ENCODE measurements around the gene CRLF1. TPM values are rescaled to one million over a fixed set of nuclear protein-coding genes. Genes with fewer than 3 reads are reported as not detected.

CRLF1 gene
- total RNA-seq, 1 experiment from 2014 or later, result 0.61 TPM

DNA sequence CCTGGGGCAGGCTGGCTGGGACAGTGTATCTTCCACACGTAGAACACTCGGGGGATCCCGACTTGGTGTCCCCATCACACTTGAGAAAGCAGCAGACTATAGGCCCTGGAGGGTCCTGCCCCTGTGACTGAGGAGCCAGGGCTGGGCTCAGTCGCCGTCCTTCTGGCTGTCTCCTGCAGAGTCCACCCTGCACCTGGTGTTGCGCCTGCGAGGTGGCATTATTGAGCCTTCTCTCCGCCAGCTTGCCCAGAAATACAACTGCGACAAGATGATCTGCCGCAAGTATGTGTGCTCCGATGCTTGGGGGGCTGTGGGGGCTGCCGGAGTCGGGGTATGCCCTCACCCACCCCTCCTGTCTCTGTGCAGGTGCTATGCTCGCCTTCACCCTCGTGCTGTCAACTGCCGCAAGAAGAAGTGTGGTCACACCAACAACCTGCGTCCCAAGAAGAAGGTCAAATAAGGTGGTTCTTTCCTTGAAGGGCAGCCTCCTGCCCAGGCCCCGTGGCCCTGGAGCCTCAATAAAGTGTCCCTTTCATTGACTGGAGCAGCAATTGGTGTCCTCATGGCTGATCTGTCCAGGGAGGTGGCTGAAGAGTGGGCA lies 31.8 kb downstream of the CRLF1 start:
- Mint-ChIP-seq H3K4me1 (ENCODE audit: low read depth, unreplicated experiment) (peaks cover 11% of the 10 kb centered on the region), H3K36me3 (ENCODE audit: insufficient read depth, unreplicated experiment) (peaks cover 79% of the 10 kb centered on the region), H3K27me3 (ENCODE audit: insufficient read depth, unreplicated experiment) (no peaks in the 10 kb centered on the region), H3K27ac (ENCODE audit: unreplicated experiment) (no peak overlapping the region), H3K4me3 (ENCODE audit: unreplicated experiment) (no peak overlapping the region), H3K9me3 (ENCODE audit: unreplicated experiment) (no peaks in the 10 kb centered on the region)
- Histone ChIP-seq H3K9me3 (no peaks in the 10 kb centered on the region), H3K4me3 (ENCODE audit: low read depth, low read length) (no peak overlapping the region), H3K36me3 (ENCODE audit: control insufficient read depth, insufficient read depth, low read length) (peaks cover 1% of the 10 kb centered on the region; the same call in 1 of the 2 replicates), H3K4me1 (peaks cover 9% of the 10 kb centered on the region; the same call in 1 of the 2 replicates), H3K27me3 (replicated peaks; ENCODE audit: control insufficient read depth, insufficient read depth, low read length) (no peaks in the 10 kb centered on the region)
- TF ChIP-seq, protein P1, sequence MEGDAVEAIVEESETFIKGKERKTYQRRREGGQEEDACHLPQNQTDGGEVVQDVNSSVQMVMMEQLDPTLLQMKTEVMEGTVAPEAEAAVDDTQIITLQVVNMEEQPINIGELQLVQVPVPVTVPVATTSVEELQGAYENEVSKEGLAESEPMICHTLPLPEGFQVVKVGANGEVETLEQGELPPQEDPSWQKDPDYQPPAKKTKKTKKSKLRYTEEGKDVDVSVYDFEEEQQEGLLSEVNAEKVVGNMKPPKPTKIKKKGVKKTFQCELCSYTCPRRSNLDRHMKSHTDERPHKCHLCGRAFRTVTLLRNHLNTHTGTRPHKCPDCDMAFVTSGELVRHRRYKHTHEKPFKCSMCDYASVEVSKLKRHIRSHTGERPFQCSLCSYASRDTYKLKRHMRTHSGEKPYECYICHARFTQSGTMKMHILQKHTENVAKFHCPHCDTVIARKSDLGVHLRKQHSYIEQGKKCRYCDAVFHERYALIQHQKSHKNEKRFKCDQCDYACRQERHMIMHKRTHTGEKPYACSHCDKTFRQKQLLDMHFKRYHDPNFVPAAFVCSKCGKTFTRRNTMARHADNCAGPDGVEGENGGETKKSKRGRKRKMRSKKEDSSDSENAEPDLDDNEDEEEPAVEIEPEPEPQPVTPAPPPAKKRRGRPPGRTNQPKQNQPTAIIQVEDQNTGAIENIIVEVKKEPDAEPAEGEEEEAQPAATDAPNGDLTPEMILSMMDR (IDR thresholded peaks at IDR 0.05; ENCODE audit: insufficient read depth in 1 of 2, low read depth in 1 of 2, low read length in 1 of 2, severe bottlenecking in 1 of 2, unreplicated experiment in 1 of 2), result no peak
- BruUV-seq (replicated peaks), result no TSS peak
- DNase-seq, result no peak
- POLR2A ChIA-PET, result no interaction called here
- CTCF ChIA-PET, result no interaction called here
- intact Hi-C loops (cut with micrococcal nuclease; ENCODE audit: unreplicated experiment), result loop anchor here (5.0 kb wide), 1 partner anchor 52 kb away; the partner anchor contains the start of gene ELL

DNA sequence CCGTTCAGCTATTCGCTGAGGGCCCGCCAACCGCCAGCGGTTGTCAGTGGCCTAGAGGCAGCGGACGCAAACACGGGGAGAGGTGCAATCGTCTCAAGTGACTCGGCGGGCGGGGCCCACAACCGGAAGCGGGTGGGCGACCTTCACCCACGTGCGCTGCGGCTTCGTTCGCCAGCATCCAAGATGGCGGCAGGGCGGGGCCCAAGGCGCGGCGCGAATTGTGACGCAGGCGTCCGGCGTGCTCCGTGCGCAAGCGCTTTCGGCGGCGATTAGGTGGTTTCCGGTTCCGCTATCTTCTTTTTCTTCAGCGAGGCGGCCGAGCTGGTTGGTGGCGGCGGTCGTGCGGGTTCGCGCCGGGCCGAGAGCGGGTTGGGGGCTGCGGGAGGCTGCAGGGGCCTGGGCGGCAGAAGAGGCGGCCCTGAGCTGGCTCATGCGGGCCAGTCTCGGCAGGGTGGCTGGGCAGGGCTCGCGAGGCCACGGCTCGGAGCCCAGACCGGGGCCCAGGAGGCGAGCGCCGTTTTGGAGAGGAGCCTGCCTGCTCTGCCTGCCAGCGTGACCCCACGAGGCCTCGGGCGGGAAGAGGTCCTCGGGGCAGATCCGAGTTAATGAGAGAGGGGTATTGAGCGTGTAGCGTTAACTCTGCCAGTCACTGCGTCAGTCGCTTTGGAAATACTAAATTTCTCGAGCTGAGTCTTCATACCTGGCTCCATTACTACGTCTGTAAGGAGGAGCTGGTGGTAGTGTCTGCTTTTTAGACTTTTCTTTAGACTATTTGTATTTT lies 34.8 kb downstream of the CRLF1 start, which contains the start of gene UBA52:
UBA52 (plus strand) TSS at position 294 of the 781 bp plus-strand sequence. CDS start 1,444 bp downstream, outside the sequence.
- CTCF ChIA-PET, result interaction anchor here (0.7 to 2.0 kb wide), 8 partner anchors 11 to 275 kb away, joined by 3 to 17 read pairs (median 4); partner anchors contain the start of genes KXD1 and REX1BD

DNA sequence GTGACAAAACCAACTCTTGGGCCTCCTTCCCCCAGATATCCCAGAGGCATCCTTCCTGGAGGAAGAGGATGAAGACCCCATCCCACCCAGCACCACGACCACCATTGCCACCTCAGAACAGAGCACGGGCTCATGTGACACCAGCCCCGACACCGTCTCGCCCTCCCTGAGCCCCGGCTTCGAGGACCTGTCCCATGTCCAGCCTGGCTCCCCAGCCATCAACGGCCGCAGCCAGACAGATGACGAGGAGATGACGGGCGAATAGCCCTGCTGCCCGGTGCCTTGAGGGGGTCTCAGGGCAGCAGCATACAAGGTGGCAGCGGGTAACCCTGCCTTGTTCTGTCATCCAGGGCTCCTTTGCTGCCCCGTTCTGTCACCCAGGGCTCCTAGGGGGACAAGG lies 38.2 kb downstream of the CRLF1 start:
- H3K27ac Mint-ChIP-seq (ENCODE audit: unreplicated experiment), result no peak overlapping the region
- no TSS peak for BruUV-seq (replicated peaks)
- intact Hi-C loops (cut with micrococcal nuclease; ENCODE audit: unreplicated experiment), result no loop called here

More for the DNA sequence above, 34.8 kb downstream of the CRLF1 start, which contains the start of gene UBA52:
- no peaks in the 10 kb centered on the region for H3K27me3 ChIP-seq (replicated peaks; ENCODE audit: control insufficient read depth, insufficient read depth, low read length)
- Mint-ChIP-seq H3K4me3 (ENCODE audit: unreplicated experiment) (peak within 1 kb of the TSS; percentile 93), H3K36me3 (ENCODE audit: insufficient read depth, unreplicated experiment) (peaks cover 80% of the 10 kb centered on the region), H3K27ac (ENCODE audit: unreplicated experiment) (peak within 1 kb of the TSS; percentile 98), H3K9me3 (ENCODE audit: unreplicated experiment) (no peaks in the 10 kb centered on the region), H3K27me3 (ENCODE audit: insufficient read depth, unreplicated experiment) (no peaks in the 10 kb centered on the region), H3K4me1 (ENCODE audit: low read depth, unreplicated experiment) (peaks cover 11% of the 10 kb centered on the region)
- H3K4me1 ChIP-seq, result peaks cover 9% of the 10 kb centered on the region; the same call in 1 of the 2 replicates
- intact Hi-C loops (cut with micrococcal nuclease; ENCODE audit: unreplicated experiment), result loop anchor here (1.0 to 5.0 kb wide), 2 partner anchors 14 to 49 kb away; partner anchors contain the start of genes ELL and KXD1
- peaks cover 1% of the 10 kb centered on the region for H3K36me3 ChIP-seq (ENCODE audit: control insufficient read depth, insufficient read depth, low read length)
- POLR2A ChIA-PET, result interaction anchor here (0.6 to 2.1 kb wide), 7 partner anchors 14 to 347 kb away, joined by 3 to 10 read pairs (median 4); partner anchors contain the start of genes COPE, DDX49, KXD1 and REX1BD
- peak within 1 kb of the TSS; percentile 98 for H3K4me3 ChIP-seq (ENCODE audit: low read depth, low read length)
- TF ChIP-seq, protein P1 (IDR thresholded peaks at IDR 0.05; ENCODE audit: insufficient read depth in 1 of 2, low read depth in 1 of 2, low read length in 1 of 2, severe bottlenecking in 1 of 2, unreplicated experiment in 1 of 2), result no peak
- DNase-seq, result peak; percentile 97 to 98
- H3K9me3 ChIP-seq, result no peaks in the 10 kb centered on the region
- BruUV-seq (replicated peaks), result TSS peak; percentile 63

More for the DNA sequence above, 38.2 kb downstream of the CRLF1 start:
- Mint-ChIP-seq H3K9me3 (ENCODE audit: unreplicated experiment) (no peaks in the 10 kb centered on the region), H3K4me1 (ENCODE audit: low read depth, unreplicated experiment) (peaks cover 11% of the 10 kb centered on the region), H3K4me3 (ENCODE audit: unreplicated experiment) (no peak overlapping the region), H3K36me3 (ENCODE audit: insufficient read depth, unreplicated experiment) (peaks cover 76% of the 10 kb centered on the region), H3K27me3 (ENCODE audit: insufficient read depth, unreplicated experiment) (no peaks in the 10 kb centered on the region)
- H3K4me3 ChIP-seq (ENCODE audit: low read depth, low read length), result no peak overlapping the region
- ChIA-PET POLR2A (no interaction called here), CTCF (interaction anchor here (0.6 kb wide), 1 partner anchor 391 kb away, joined by 4 read pairs; no protein-coding TSS in a partner anchor)
- no peak for DNase-seq
- TF ChIP-seq, protein P1 (IDR thresholded peaks at IDR 0.05; ENCODE audit: insufficient read depth in 1 of 2, low read depth in 1 of 2, low read length in 1 of 2, severe bottlenecking in 1 of 2, unreplicated experiment in 1 of 2), result no peak
- H3K27me3 ChIP-seq (replicated peaks; ENCODE audit: control insufficient read depth, insufficient read depth, low read length), result no peaks in the 10 kb centered on the region
- peaks cover 2% of the 10 kb centered on the region for H3K36me3 ChIP-seq (ENCODE audit: control insufficient read depth, insufficient read depth, low read length)
- peaks cover 8% of the 10 kb centered on the region; the same call in 1 of the 2 replicates for H3K4me1 ChIP-seq
- H3K9me3 ChIP-seq, result no peaks in the 10 kb centered on the region
